HepG2 (cell line): ENCODE data around the gene CXXC5. TPM values are rescaled to one million over a fixed set of nuclear protein-coding genes. Genes with fewer than 3 reads are reported as not detected.

Experiments
- ATAC-seq: fragments of 200-7000 bp; cut with Tn5 transposase; 3 replicates; pipeline ENCODE4 v1.9.1; 2020; ENCODE audit warnings: mild to moderate bottlenecking, moderate library complexity
- BruUV-seq: library from RNA; stranded (reverse); fragments of 400-500 nt; replicated peaks from 2 replicates; lab custom pipeline; 2021; lab: Mats Ljungman, UMichigan
- CTCF ChIA-PET: fragments of 300-600 bp; formaldehyde crosslinking; extraction: SDS; loops from one replicate; lab custom pipeline; 2021; ENCODE audit warnings: low total read pairs, inconsistent platforms, low intra/inter-chr PET ratio; lab: Yijun Ruan, JAX
- POLR2A ChIA-PET: fragments of 350-600 bp; sonication (Branson Sonifier 250); formaldehyde crosslinking; loops from one replicate; lab custom pipeline; 2020; ENCODE audit warnings: antibody characterized with exemption, inconsistent platforms; lab: Yijun Ruan, JAX
- DNase-seq: peaks from one replicate; pipeline ENCODE4 v3.0.0-alpha.2; 2015; ENCODE audit warnings: low spot score
- FAIRE-seq: peaks from 3 replicates; lab custom pipeline; 2011; peaks lifted over from hg19 to GRCh38; lab: Jason Lieb, UNC
- H2AFZ ChIP-seq: one replicate; pipeline ENCODE4 v1.6.1; 2011; ENCODE audit warnings: low read length, inconsistent platforms
- H3K27ac ChIP-seq: fragments of 300-600 bp; 3 replicates; pipeline ENCODE4 v1.8.0; 2011; ENCODE audit warnings: mixed run types, mild to moderate bottlenecking, mixed read lengths, low read length, inconsistent platforms; ENCODE audit not compliant: insufficient read depth; ENCODE audit errors: extremely low read length
- H3K27me3 ChIP-seq, 2 experiments: fragments of 200-600 bp in 1 of 2; 2 replicates in 1 of 2; 3 replicates in 1 of 2; pipeline versions ENCODE4 v1.6.0 to v1.8.0; 2011; ENCODE audit warnings: low read length in 2 of 2, mild to moderate bottlenecking in 2 of 2, moderate library complexity in 2 of 2, inconsistent platforms in 1 of 2; ENCODE audit not compliant: insufficient read depth in 2 of 2, control insufficient read depth in 1 of 2
- H3K36me3 ChIP-seq, 2 experiments: fragments of 200-600 bp in 1 of 2; replicated peaks in 1 of 2; 2 replicates in 1 of 2; 3 replicates in 1 of 2; pipeline versions ENCODE4 v1.5.1 to v1.8.0; 2011; ENCODE audit warnings: low read length in 2 of 2, inconsistent platforms in 1 of 2; ENCODE audit not compliant: insufficient read depth in 2 of 2, control insufficient read depth in 1 of 2
- H3K4me1 ChIP-seq: 2 replicates; pipeline ENCODE4 v1.5.1; 2012; ENCODE audit warnings: low read length, inconsistent platforms; ENCODE audit not compliant: insufficient read depth
- H3K4me2 ChIP-seq: 2 replicates; pipeline ENCODE4 v1.6.0; 2011; ENCODE audit warnings: low read depth, low read length, inconsistent platforms
- H3K4me3 ChIP-seq, 3 experiments: fragments of 200-600 bp in 1 of 3; sonication (generic), shearing (Covaris generic) in 1 of 3; replicated peaks in 1 of 3; 2 replicates each; pipeline ENCODE4 v1.5.1; 2011 to 2016; ENCODE audit warnings: low read length in 3 of 3, inconsistent platforms in 2 of 3, low read depth in 2 of 3, mild to moderate bottlenecking in 2 of 3, control low read depth in 1 of 3, mixed read lengths in 1 of 3; ENCODE audit not compliant: insufficient read depth in 1 of 3
- H3K79me2 ChIP-seq: one replicate; pipeline ENCODE4 v1.6.1; 2011; ENCODE audit warnings: low read length, inconsistent platforms; ENCODE audit not compliant: insufficient read depth
- H3K9ac ChIP-seq: 2 replicates; pipeline ENCODE4 v1.6.0; 2011; ENCODE audit warnings: mild to moderate bottlenecking, low read depth, low read length, inconsistent platforms; ENCODE audit not compliant: insufficient read depth
- H3K9me3 ChIP-seq: 2 replicates; pipeline ENCODE4 v1.5.1; 2012; ENCODE audit warnings: mild to moderate bottlenecking, low read length
- H4K20me1 ChIP-seq: 2 replicates; pipeline ENCODE4 v1.6.0; 2011; ENCODE audit warnings: inconsistent platforms, mild to moderate bottlenecking, low read length, moderate library complexity; ENCODE audit not compliant: insufficient read depth
- ATF2 ChIP-seq: sonication (generic); formaldehyde crosslinking; IDR thresholded peaks from 2 replicates; pipeline ENCODE4 v1.4.0; 2020; ENCODE audit warnings: missing genetic modification reagents
- CHD4 ChIP-seq: fragments of 200-600 bp; sonication (generic); IDR thresholded peaks from 2 replicates; pipeline ENCODE4 v1.7.0; 2017; ENCODE audit warnings: mild to moderate bottlenecking, low read length, borderline replicate concordance
- FOXO1 ChIP-seq: sonication (generic); formaldehyde crosslinking; IDR thresholded peaks from 2 replicates; pipeline ENCODE4 v1.4.0; 2020; ENCODE audit warnings: missing genetic modification reagents
- MBNL3 ChIP-seq: fragments of 250-450 bp; sonication (Bioruptor Pico); conservative IDR thresholded peaks from 2 replicates; pipeline ENCODE4 v1.8.0; 2022; ENCODE audit warnings: mild to moderate bottlenecking, inconsistent platforms
- NR2F2 ChIP-seq: IDR thresholded peaks from 2 replicates; pipeline ENCODE4 v1.6.1; 2012; ENCODE audit warnings: low read depth, inconsistent platforms, borderline replicate concordance
- PTBP1 ChIP-seq: fragments of 200-400 bp; formaldehyde crosslinking; IDR thresholded peaks from 2 replicates; pipeline ENCODE4 v1.6.1; 2018; ENCODE audit warnings: low read length, low read depth; ENCODE audit not compliant: poor library complexity, severe bottlenecking
- SALL1 ChIP-seq: sonication (generic); formaldehyde crosslinking; IDR thresholded peaks from 2 replicates; pipeline ENCODE4 v1.8.0; 2022; ENCODE audit warnings: mild to moderate bottlenecking, missing genetic modification reagents
- SP1 ChIP-seq, 2 experiments: fragments of 450-650 bp in 1 of 2; sonication (generic) in 1 of 2; formaldehyde crosslinking in 1 of 2; IDR thresholded peaks; 2 replicates each; pipeline versions ENCODE4 v1.4.0 to v1.6.1; 2016 to 2020; ENCODE audit warnings: missing genetic modification reagents in 1 of 2
- ZNF136 ChIP-seq: sonication (generic); formaldehyde crosslinking; IDR thresholded peaks from 2 replicates; pipeline ENCODE4 v1.8.1; 2022; ENCODE audit warnings: low read depth, mild to moderate bottlenecking, moderate library complexity, missing genetic modification reagents
- ZNF143 ChIP-seq: sonication (generic); formaldehyde crosslinking; IDR thresholded peaks from 2 replicates; pipeline ENCODE4 v1.4.0; 2020; ENCODE audit warnings: missing genetic modification reagents
- ZNF329 ChIP-seq: sonication (generic); formaldehyde crosslinking; IDR thresholded peaks from 2 replicates; pipeline ENCODE4 v1.9.0; 2021; ENCODE audit warnings: low read depth, mild to moderate bottlenecking, missing genetic modification reagents
- ZNF619 ChIP-seq: sonication (generic); formaldehyde crosslinking; IDR thresholded peaks from 2 replicates; pipeline ENCODE4 v1.4.0; 2020; ENCODE audit warnings: mild to moderate bottlenecking, missing genetic modification reagents
- WGBS: methylation state at CpG from one replicate; pipeline ENCODE4 v1.1.6; 2017; ENCODE audit warnings: low lambda C conversion rate; 5-methylcytosine and 5-hydroxymethylcytosine counted together
- in situ Hi-C: cut with HindIII; loops from 2 replicates; pipeline ENCODE4 v1.10.0; 2017; ENCODE audit warnings: low pct_unique_long_range_greater_than_20kb; ENCODE audit not compliant: extremely low pct_ligation_motif_present
- intact Hi-C: fragments of 100-400 bp; cut with micrococcal nuclease; formaldehyde crosslinking; loops from one replicate; pipeline ENCODE4 v1.10.0; 2022; ENCODE audit not compliant: unreplicated experiment
- polyA plus RNA-seq, 8 experiments: library from polyadenylated mRNA; depleted of rRNA in 3 of 8; stranded (reverse) in 7 of 8; unstranded in 1 of 8; fragments of >200 nt; fragmentation: Illumina TruSeq in 4 of 8; extraction: Trizol in 4 of 8; gene quantifications; 2 replicates each; pipeline versions ENCODE4 v1.2.1 to v1.2.3, GENCODE V29; 2011 to 2016; ENCODE audit warnings: low read depth in 4 of 8, missing spikeins in 1 of 8, mixed read lengths in 1 of 8; ENCODE audit not compliant: insufficient read depth in 1 of 8
- total RNA-seq, 5 experiments: library from RNA; depleted of rRNA; stranded (reverse); fragments of >200 nt; fragmentation: Illumina TruSeq; extraction: Trizol; gene quantifications; 2 replicates each; pipeline ENCODE4 v1.2.3, GENCODE V29; 2016; ENCODE audit warnings: low read depth in 1 of 5
- TF ChIP-seq, protein P1 (sequence below): sonication (generic); formaldehyde crosslinking; IDR thresholded peaks from 2 replicates; pipeline ENCODE4 v1.4.0; 2020; ENCODE audit warnings: mild to moderate bottlenecking, missing genetic modification reagents
- TF ChIP-seq, protein P2 (sequence below): sonication (generic); formaldehyde crosslinking; IDR thresholded peaks from 2 replicates; pipeline ENCODE4 v1.8.1; 2023; ENCODE audit warnings: mild to moderate bottlenecking, missing genetic modification reagents

CXXC5 gene
- total and polyA plus RNA-seq, 2 of the 13 experiments (the other 11 are each of a cell fraction or from before 2014, with no cell fraction given) = 32.3 to 33.0 TPM

GRCh38 chr5:139700711-139701055, 52.5 kb downstream of the CXXC5 start:
- DNase-seq (no peak), FAIRE-seq (no peak), ATAC-seq (peak; percentile 10)
- peaks cover 78% of the 10 kb centered on the region for H3K4me1 ChIP-seq
- TF ChIP-seq PTBP1 (no peak), MBNL3 (CRISPR knock-in tag) (no peak), ZNF136 (no peak), ZNF143 (CRISPR knock-in tag) (no peak), NR2F2 (no peak), SALL1 (CRISPR knock-in tag) (no peak), FOXO1 (no peak), ATF2 (CRISPR knock-in tag) (0 out of 2 replicates have a peak, but pooled peaks have one; percentile 21), SP1 (IDR thresholded peaks at IDR 0.05) (no peak), SP1 (CRISPR knock-in tag; IDR thresholded peaks at IDR 0.05) (no peak), ZNF619 (CRISPR knock-in tag) (0 out of 2 replicates have a peak, but pooled peaks have one; percentile 8), CHD4 (0 out of 2 replicates have a peak, but pooled peaks have one; percentile 36), ZNF329 (0 out of 2 replicates have a peak, but pooled peaks have one; percentile 16)
- TF ChIP-seq, protein P1, sequence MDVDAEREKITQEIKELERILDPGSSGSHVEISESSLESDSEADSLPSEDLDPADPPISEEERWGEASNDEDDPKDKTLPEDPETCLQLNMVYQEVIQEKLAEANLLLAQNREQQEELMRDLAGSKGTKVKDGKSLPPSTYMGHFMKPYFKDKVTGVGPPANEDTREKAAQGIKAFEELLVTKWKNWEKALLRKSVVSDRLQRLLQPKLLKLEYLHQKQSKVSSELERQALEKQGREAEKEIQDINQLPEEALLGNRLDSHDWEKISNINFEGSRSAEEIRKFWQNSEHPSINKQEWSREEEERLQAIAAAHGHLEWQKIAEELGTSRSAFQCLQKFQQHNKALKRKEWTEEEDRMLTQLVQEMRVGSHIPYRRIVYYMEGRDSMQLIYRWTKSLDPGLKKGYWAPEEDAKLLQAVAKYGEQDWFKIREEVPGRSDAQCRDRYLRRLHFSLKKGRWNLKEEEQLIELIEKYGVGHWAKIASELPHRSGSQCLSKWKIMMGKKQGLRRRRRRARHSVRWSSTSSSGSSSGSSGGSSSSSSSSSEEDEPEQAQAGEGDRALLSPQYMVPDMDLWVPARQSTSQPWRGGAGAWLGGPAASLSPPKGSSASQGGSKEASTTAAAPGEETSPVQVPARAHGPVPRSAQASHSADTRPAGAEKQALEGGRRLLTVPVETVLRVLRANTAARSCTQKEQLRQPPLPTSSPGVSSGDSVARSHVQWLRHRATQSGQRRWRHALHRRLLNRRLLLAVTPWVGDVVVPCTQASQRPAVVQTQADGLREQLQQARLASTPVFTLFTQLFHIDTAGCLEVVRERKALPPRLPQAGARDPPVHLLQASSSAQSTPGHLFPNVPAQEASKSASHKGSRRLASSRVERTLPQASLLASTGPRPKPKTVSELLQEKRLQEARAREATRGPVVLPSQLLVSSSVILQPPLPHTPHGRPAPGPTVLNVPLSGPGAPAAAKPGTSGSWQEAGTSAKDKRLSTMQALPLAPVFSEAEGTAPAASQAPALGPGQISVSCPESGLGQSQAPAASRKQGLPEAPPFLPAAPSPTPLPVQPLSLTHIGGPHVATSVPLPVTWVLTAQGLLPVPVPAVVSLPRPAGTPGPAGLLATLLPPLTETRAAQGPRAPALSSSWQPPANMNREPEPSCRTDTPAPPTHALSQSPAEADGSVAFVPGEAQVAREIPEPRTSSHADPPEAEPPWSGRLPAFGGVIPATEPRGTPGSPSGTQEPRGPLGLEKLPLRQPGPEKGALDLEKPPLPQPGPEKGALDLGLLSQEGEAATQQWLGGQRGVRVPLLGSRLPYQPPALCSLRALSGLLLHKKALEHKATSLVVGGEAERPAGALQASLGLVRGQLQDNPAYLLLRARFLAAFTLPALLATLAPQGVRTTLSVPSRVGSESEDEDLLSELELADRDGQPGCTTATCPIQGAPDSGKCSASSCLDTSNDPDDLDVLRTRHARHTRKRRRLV (CRISPR knock-in tag) = no peak
- TF ChIP-seq, protein P2, sequence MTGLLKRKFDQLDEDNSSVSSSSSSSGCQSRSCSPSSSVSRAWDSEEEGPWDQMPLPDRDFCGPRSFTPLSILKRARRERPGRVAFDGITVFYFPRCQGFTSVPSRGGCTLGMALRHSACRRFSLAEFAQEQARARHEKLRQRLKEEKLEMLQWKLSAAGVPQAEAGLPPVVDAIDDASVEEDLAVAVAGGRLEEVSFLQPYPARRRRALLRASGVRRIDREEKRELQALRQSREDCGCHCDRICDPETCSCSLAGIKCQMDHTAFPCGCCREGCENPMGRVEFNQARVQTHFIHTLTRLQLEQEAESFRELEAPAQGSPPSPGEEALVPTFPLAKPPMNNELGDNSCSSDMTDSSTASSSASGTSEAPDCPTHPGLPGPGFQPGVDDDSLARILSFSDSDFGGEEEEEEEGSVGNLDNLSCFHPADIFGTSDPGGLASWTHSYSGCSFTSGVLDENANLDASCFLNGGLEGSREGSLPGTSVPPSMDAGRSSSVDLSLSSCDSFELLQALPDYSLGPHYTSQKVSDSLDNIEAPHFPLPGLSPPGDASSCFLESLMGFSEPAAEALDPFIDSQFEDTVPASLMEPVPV (CRISPR knock-in tag) = 0 out of 2 replicates have a peak, but pooled peaks have one; percentile 51
- no peaks in the 10 kb centered on the region for H3K36me3 ChIP-seq
- POLR2A ChIA-PET = interaction anchor here (0.7 to 4.6 kb wide), 24 partner anchors 8 to 198 kb away, joined by 3 to 77 read pairs (median 5); partner anchors contain the start of genes CXXC5 and UBE2D2
- CTCF ChIA-PET = no interaction called here
- no peaks in the 10 kb centered on the region for H4K20me1 ChIP-seq
- H3K9me3 ChIP-seq = no peaks in the 10 kb centered on the region
- no peaks in the 10 kb centered on the region for H3K27me3 ChIP-seq
- intact Hi-C loops (no loop called here), in situ Hi-C loops (no loop called here)
- H2AFZ ChIP-seq = no peak overlapping the region
- H3K4me3 ChIP-seq = peak overlapping the region in 2 of 3 experiments; percentile 14 to 58; a peak in 3 of 6 replicates
- peak overlapping the region; percentile 50 for H3K9ac ChIP-seq
- no peaks in the 10 kb centered on the region for H3K79me2 ChIP-seq
- H3K27ac ChIP-seq = peak overlapping the region; percentile 78
- WGBS = 15% methylated on average over 3 of the region's 3 CpGs
- no TSS peak for BruUV-seq
- peak overlapping the region; percentile 86 for H3K4me2 ChIP-seq
